Nephron (organoid): ENCODE measurements around the gene ITK.

ENCODE experiments used
- H3K27ac Mint-ChIP-seq, 3 experiments: 2 replicates each; pipeline ENCODE4 v1.8.0; 2020; ENCODE audit warnings: mixed read lengths in 3 of 3, mild to moderate bottlenecking in 2 of 3, moderate library complexity in 1 of 3
- H3K27me3 Mint-ChIP-seq: 2 replicates; pipeline ENCODE4 v1.8.0; 2021; ENCODE audit warnings: low read depth, mild to moderate bottlenecking, moderate library complexity, mixed read lengths
- H3K36me3 Mint-ChIP-seq: 2 replicates; pipeline ENCODE4 v1.8.0; 2020; ENCODE audit warnings: low read depth, mixed read lengths
- H3K4me1 Mint-ChIP-seq: 2 replicates; pipeline ENCODE4 v1.8.0; 2020; ENCODE audit warnings: mixed read lengths
- H3K4me3 Mint-ChIP-seq, 3 experiments: 2 replicates each; pipeline ENCODE4 v1.8.0; 2020; ENCODE audit warnings: mild to moderate bottlenecking in 3 of 3, mixed read lengths in 3 of 3, moderate library complexity in 2 of 3
- H3K9me3 Mint-ChIP-seq: 2 replicates; pipeline ENCODE4 v1.8.0; 2020; ENCODE audit warnings: mixed read lengths
- TF ChIP-seq, protein P1 (sequence below), 3 experiments: fragments of 200-600 bp; sonication (generic); IDR thresholded peaks; one replicate each; pipeline ENCODE4 v1.5.0; 2021; ENCODE audit warnings: antibody characterized with exemption in 3 of 3; ENCODE audit not compliant: unreplicated experiment in 3 of 3

The ITK gene

DNA sequence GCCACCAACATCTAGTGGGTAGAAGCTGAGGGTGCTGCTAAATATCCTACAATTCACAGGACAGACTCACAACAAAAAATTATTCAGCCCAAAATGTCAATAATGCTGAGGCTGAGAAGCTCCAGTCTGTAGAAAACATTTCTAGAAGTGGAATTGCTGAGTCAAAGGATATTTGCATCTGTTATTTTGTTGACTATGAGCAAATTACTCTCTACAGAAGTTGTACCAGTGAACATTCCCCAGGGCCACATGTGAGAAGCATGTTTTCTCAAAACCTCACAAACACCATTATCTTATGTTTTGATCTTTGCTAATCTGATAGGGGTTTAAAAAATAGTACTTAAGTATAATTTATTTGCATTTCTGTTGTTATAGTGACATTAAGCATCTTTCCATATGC is 15.4 kb downstream of the ITK start:
- TF ChIP-seq, protein P1, sequence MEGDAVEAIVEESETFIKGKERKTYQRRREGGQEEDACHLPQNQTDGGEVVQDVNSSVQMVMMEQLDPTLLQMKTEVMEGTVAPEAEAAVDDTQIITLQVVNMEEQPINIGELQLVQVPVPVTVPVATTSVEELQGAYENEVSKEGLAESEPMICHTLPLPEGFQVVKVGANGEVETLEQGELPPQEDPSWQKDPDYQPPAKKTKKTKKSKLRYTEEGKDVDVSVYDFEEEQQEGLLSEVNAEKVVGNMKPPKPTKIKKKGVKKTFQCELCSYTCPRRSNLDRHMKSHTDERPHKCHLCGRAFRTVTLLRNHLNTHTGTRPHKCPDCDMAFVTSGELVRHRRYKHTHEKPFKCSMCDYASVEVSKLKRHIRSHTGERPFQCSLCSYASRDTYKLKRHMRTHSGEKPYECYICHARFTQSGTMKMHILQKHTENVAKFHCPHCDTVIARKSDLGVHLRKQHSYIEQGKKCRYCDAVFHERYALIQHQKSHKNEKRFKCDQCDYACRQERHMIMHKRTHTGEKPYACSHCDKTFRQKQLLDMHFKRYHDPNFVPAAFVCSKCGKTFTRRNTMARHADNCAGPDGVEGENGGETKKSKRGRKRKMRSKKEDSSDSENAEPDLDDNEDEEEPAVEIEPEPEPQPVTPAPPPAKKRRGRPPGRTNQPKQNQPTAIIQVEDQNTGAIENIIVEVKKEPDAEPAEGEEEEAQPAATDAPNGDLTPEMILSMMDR (IDR thresholded peaks at IDR 0.05; ENCODE audit: unreplicated experiment in 3 of 3) = no peak
- Mint-ChIP-seq H3K4me1 (no peaks in the 10 kb centered on the region), H3K27me3 (peaks cover 10% of the 10 kb centered on the region), H3K27ac (no peak overlapping the region), H3K36me3 (no peaks in the 10 kb centered on the region), H3K4me3 (no peak overlapping the region), H3K9me3 (no peaks in the 10 kb centered on the region)

DNA sequence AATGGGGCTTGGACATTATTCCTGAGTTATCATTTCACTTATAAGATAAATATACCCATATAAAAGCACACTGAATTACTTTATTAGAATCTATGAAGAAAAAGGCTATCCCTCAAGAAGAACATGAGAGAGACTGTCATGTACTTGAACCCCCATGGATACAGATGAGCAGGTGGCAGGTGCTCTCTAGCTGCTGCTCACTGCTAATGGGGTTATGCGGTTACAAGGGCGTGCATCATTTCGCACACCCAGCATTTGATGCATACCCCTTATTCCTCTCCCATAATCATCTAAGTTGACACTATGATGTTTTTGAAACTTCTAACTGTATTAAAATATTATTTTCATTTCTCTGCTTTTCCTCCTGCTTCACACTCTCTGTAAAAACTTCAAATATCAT is 16.4 kb downstream of the ITK start:
- Mint-ChIP-seq H3K36me3 (no peaks in the 10 kb centered on the region), H3K9me3 (no peaks in the 10 kb centered on the region), H3K4me1 (no peaks in the 10 kb centered on the region), H3K27ac (no peak overlapping the region), H3K27me3 (peaks cover 7% of the 10 kb centered on the region), H3K4me3 (no peak overlapping the region)
- TF ChIP-seq, protein P1 (IDR thresholded peaks at IDR 0.05; ENCODE audit: unreplicated experiment in 3 of 3) = no peak

DNA sequence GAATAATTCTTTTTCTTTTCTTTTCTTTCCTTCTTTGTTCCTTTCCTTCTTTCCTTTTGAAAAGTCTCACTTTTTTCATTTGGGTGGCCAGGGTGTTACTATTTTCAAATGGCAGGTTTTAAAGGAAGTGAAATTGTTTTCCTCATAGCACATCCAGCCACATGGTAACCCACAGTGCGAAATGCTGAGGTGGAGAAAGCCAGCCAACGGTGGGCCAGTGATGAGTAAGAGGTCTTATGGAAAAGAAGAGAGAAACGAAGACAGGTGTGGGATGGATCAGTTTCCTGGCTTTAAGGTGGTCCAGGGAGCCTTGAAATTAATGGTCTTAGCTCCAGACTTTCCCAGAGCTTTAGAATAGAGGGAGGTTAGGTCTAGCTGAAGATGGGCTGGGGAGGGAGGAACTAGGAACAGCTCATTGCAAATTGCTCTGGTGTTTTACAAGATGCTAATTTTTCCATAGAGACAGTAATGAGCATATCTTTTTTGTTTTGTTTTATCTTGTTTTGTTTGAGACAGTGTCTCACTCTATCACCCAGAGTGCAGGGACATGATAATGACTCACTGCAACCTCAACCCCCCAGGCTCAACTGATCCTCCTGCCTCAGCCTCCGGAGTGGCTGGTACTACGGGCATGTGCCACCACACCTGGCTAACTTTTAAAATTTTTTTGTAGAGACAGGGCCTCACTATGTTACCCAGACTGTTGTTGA is 17.8 kb downstream of the ITK start:
- no peaks in the 10 kb centered on the region for H3K36me3 Mint-ChIP-seq
- no peaks in the 10 kb centered on the region for H3K4me1 Mint-ChIP-seq
- peaks cover 5% of the 10 kb centered on the region for H3K27me3 Mint-ChIP-seq
- no peak overlapping the region for H3K4me3 Mint-ChIP-seq
- TF ChIP-seq, protein P1 (IDR thresholded peaks at IDR 0.05; ENCODE audit: unreplicated experiment in 3 of 3) = no peak
- H3K9me3 Mint-ChIP-seq = no peaks in the 10 kb centered on the region
- no peak overlapping the region for H3K27ac Mint-ChIP-seq

DNA sequence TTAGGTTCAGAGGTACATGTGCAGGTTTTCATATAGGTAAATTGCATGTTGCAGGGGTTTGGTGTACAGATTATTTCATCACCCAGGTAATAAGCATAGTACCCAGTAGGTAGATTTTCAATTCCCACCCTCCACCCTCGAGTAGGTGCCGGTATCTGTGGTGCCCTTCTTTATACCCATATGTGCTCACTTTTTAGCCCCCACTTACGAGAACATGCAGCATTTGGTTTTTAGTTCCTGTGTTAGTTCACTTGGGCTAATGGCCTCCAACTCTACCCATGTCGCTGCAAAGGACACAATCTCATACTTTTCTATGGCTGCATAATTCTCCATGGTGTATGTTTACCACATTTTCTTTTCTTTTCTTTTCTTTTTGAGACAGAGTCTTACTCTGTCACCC is 21.2 kb downstream of the ITK start:
- Mint-ChIP-seq H3K27ac (no peak overlapping the region), H3K4me1 (no peaks in the 10 kb centered on the region), H3K4me3 (no peak overlapping the region), H3K9me3 (no peaks in the 10 kb centered on the region), H3K36me3 (no peaks in the 10 kb centered on the region), H3K27me3 (peaks cover 5% of the 10 kb centered on the region)
- TF ChIP-seq, protein P1 (IDR thresholded peaks at IDR 0.05; ENCODE audit: unreplicated experiment in 3 of 3) = no peak

DNA sequence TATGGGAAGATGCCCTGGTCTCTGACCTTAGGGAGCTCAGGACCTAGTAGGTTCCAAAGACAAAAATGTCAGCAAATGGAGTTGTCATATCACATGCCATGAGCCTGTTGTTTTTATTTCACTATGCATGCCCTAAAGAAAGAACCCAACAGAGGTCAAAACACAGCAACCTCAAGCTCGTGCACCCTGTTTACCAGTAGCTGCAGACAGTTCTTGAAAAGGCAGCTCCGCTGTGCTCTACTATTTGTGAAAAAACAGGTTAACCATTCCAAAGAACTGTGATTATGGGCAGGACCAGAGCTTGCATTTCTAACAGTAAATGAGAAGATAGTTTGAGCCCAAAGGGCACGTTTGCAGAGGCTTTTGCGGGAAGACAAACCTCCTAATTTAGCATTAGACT is 22.8 kb downstream of the ITK start:
- H3K27me3 Mint-ChIP-seq = peaks cover 3% of the 10 kb centered on the region
- TF ChIP-seq, protein P1 (IDR thresholded peaks at IDR 0.05; ENCODE audit: unreplicated experiment in 3 of 3) = no peak
- no peaks in the 10 kb centered on the region for H3K9me3 Mint-ChIP-seq
- no peaks in the 10 kb centered on the region for H3K4me1 Mint-ChIP-seq
- H3K27ac Mint-ChIP-seq = no peak overlapping the region
- no peaks in the 10 kb centered on the region for H3K36me3 Mint-ChIP-seq
- H3K4me3 Mint-ChIP-seq = no peak overlapping the region

DNA sequence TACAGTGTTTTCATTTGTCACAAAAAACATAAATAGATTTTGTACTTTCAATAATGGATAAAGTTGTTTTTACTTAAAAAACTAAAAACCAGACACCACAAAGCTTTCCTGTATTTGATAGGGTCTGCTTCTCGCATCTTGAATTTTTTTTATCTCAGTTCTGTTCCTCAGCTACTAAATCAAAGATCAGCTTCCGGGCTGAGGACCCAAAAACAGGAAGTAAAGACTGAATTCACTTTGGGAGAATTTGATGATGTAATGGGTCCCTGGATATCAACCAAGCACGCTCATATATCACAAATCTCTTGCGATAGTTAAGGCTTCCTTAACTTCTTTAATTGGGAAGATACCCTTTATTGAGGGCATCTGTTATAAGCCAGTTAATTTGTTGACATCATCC is 24.1 kb downstream of the ITK start:
- H3K4me3 Mint-ChIP-seq = no peak overlapping the region
- H3K9me3 Mint-ChIP-seq = no peaks in the 10 kb centered on the region
- no peaks in the 10 kb centered on the region for H3K36me3 Mint-ChIP-seq
- H3K27me3 Mint-ChIP-seq = no peaks in the 10 kb centered on the region
- H3K27ac Mint-ChIP-seq = no peak overlapping the region
- no peaks in the 10 kb centered on the region for H3K4me1 Mint-ChIP-seq
- TF ChIP-seq, protein P1 (IDR thresholded peaks at IDR 0.05; ENCODE audit: unreplicated experiment in 3 of 3) = no peak
